ENCODE measurements around the gene SLC22A4. TPM values are rescaled to one million over a fixed set of nuclear protein-coding genes. Genes with fewer than 3 reads are reported as not detected.

The SLC22A4 gene
- total RNA-seq, 4 donors from 2014 or later: 1.9 to 4.2 (median 2.5) TPM

DNA sequence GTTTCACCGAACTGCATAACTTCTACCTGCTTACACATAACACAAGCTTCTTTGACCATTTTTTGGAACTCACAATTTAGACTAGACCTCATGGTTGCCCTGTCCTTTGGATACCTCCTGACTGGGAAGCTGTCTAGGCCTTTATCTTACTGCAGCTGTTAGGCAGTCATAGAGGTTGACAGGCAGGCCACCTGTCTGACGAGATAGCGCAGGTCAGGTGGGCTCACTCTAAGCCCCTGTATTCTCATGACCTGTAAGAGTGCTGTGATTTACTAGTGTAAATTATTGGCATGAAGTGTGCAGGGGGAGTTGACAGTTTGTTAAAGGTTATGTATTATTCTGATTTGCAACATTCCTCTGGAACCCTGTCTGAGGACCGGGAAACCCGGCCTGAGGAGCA, 29.0 kb downstream of the SLC22A4 start:
- H3K4me3 ChIP-seq: no peak overlapping the region
- TF ChIP-seq, protein P1, sequence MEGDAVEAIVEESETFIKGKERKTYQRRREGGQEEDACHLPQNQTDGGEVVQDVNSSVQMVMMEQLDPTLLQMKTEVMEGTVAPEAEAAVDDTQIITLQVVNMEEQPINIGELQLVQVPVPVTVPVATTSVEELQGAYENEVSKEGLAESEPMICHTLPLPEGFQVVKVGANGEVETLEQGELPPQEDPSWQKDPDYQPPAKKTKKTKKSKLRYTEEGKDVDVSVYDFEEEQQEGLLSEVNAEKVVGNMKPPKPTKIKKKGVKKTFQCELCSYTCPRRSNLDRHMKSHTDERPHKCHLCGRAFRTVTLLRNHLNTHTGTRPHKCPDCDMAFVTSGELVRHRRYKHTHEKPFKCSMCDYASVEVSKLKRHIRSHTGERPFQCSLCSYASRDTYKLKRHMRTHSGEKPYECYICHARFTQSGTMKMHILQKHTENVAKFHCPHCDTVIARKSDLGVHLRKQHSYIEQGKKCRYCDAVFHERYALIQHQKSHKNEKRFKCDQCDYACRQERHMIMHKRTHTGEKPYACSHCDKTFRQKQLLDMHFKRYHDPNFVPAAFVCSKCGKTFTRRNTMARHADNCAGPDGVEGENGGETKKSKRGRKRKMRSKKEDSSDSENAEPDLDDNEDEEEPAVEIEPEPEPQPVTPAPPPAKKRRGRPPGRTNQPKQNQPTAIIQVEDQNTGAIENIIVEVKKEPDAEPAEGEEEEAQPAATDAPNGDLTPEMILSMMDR (IDR thresholded peaks at IDR 0.05): no peak
- no peak for TF ChIP-seq EP300 (IDR thresholded peaks at IDR 0.05)
- TF ChIP-seq POLR2A (IDR thresholded peaks at IDR 0.05): no peak
- no peaks in the 10 kb centered on the region for H3K9me3 ChIP-seq
- H3K36me3 ChIP-seq: peaks cover 0 to 14% (median 0%) of the 10 kb centered on the region in 3 donors
- H3K27ac ChIP-seq: no peak overlapping the region
- no peak for DNase-seq (ENCODE audit: low spot score in 2 of 2)
- 86 to 88% methylated on average over 5 of the region's 5 CpGs for WGBS, 2 donors
- no peaks in the 10 kb centered on the region for H3K27me3 ChIP-seq
- peaks cover 0 to 4% (median 2%) of the 10 kb centered on the region in 4 donors for H3K4me1 ChIP-seq

DNA sequence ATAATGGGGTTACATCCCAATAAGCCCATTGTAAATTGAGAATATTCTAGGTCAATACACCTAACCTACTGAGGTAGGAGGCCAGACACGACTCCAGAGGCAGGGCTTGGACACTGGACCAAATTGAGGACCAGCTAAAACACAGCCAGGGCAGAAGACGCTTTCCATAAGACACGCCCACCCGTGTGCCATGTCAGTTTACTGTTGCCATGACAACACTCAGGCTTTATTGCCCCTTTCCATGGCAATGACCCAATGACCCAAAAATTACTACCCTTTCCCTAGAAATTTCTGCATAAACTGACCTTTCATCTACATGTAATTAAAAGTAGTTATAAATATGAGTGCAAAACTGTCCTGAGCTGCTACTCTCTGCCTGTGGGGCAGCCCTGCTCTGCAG, 31.5 kb downstream of the SLC22A4 start:
- H3K36me3 ChIP-seq: peaks cover 0 to 24% (median 0%) of the 10 kb centered on the region in 3 donors
- no peak for DNase-seq (ENCODE audit: low spot score in 2 of 2)
- H3K27me3 ChIP-seq: no peaks in the 10 kb centered on the region
- no peak overlapping the region for H3K4me3 ChIP-seq
- H3K4me1 ChIP-seq: peaks cover 0 to 4% (median 2%) of the 10 kb centered on the region in 4 donors
- H3K9me3 ChIP-seq: no peaks in the 10 kb centered on the region
- H3K27ac ChIP-seq: no peak overlapping the region
- TF ChIP-seq POLR2A (IDR thresholded peaks at IDR 0.05): no peak
- no peak for TF ChIP-seq EP300 (IDR thresholded peaks at IDR 0.05)
- TF ChIP-seq, protein P1 (IDR thresholded peaks at IDR 0.05): no peak
- WGBS, 2 donors: 64 to 67% methylated on average over 4 of the region's 4 CpGs

DNA sequence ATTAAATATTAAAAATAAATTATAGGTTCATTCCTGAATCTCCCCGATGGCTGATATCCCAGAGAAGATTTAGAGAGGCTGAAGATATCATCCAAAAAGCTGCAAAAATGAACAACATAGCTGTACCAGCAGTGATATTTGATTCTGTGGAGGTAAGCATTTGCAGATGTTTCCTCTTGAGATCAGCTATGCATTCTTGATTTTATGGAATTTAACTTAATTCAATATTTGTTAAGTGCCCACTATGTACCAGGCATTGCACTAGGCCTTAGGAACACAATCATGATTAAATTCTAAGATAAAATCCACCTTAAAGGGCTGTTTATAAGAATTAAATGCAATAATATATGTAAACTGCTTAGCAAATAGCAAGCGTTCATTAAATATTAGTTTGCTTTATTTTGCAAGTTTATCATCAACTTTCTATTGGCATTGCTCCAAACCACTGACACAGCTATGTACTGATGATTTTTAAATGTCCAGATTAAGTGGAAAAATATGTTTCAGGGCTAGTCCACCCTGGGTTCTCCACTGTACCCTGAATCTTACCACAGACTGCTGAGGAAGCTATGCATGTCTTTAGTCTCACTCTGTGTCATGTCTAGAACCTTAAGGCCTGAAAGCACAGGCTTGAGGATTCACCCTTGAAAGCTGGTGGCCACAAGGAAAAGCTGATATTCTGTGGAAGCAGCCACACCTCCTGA, 33.2 kb downstream of the SLC22A4 start:
- H3K36me3 ChIP-seq: peaks cover 0 to 34% (median 0%) of the 10 kb centered on the region in 3 donors
- no peak overlapping the region for H3K4me3 ChIP-seq

DNA sequence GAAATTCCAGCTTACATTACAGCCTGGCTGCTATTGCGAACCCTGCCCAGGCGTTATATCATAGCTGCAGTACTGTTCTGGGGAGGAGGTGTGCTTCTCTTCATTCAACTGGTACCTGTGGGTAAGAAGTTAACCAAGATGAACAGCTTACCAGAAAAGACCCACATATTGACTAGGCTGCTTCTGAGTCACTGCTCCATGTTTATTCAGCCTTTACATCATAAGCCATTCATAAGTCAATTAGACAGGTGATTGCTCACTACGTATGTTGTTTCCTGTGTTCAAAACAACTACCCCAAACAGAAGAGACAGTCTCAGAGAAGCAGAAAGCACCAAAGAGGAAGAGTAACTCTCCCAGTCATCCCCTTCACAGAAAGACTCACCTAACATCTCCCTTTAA, 40.6 kb downstream of the SLC22A4 start:
- H3K9me3 ChIP-seq: no peaks in the 10 kb centered on the region
- H3K27ac ChIP-seq: no peak overlapping the region
- H3K36me3 ChIP-seq: peaks cover 0 to 61% (median 0%) of the 10 kb centered on the region in 3 donors
- H3K27me3 ChIP-seq: no peaks in the 10 kb centered on the region
- TF ChIP-seq POLR2A (IDR thresholded peaks at IDR 0.05): no peak
- TF ChIP-seq, protein P1 (IDR thresholded peaks at IDR 0.05): no peak
- TF ChIP-seq EP300 (IDR thresholded peaks at IDR 0.05): no peak
- 88% methylated on average over 3 of the region's 3 CpGs for WGBS, 2 donors
- no peaks in the 10 kb centered on the region for H3K4me1 ChIP-seq
- H3K4me3 ChIP-seq: no peak overlapping the region
- no peak for DNase-seq (ENCODE audit: low spot score in 2 of 2)

More for the DNA sequence above, 33.2 kb downstream of the SLC22A4 start:
- H3K9me3 ChIP-seq: no peaks in the 10 kb centered on the region
- H3K27ac ChIP-seq: no peak overlapping the region
- no peak for DNase-seq (ENCODE audit: low spot score in 2 of 2)
- 71 to 73% methylated on average over 2 of the region's 2 CpGs for WGBS, 2 donors
- no peak for TF ChIP-seq POLR2A (IDR thresholded peaks at IDR 0.05)
- peaks cover 0 to 4% (median under 1%) of the 10 kb centered on the region in 4 donors for H3K4me1 ChIP-seq
- no peaks in the 10 kb centered on the region for H3K27me3 ChIP-seq

DNA sequence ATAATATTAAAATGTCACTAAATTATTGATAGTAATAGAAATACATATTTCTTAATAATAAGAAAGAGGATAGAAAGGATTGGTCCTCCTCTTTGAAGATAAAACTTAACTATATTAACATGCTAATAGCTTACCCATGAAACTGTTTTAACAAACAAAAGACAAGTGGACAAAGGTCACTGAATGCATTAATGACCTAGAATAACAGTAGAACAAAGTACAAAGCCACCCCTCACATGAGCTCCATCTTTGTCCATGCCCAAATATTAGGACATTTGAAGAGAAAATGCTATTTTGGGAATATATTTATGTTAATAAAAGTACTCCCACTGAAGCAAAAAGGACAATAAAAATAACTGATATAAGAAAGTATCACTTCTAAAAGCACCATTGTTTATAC, 41.2 kb downstream of the SLC22A4 start:
- DNase-seq (ENCODE audit: low spot score in 2 of 2): no peak
- TF ChIP-seq EP300 (IDR thresholded peaks at IDR 0.05): no peak
- no peak for TF ChIP-seq POLR2A (IDR thresholded peaks at IDR 0.05)
- TF ChIP-seq, protein P1 (IDR thresholded peaks at IDR 0.05): no peak
- Histone ChIP-seq H3K4me1 (no peaks in the 10 kb centered on the region), H3K27ac (no peak overlapping the region), H3K4me3 (no peak overlapping the region), H3K36me3 (peaks cover 0 to 56% (median 0%) of the 10 kb centered on the region in 3 donors), H3K27me3 (no peaks in the 10 kb centered on the region), H3K9me3 (no peaks in the 10 kb centered on the region)
